A673 (cell line): Measurements from ENCODE around the gene CAPG. TPM values are rescaled to one million over a fixed set of nuclear protein-coding genes. Genes with fewer than 3 reads are reported as not detected.
"Not testable (repeated sequence)": the region's sequence is repeated elsewhere in the genome, so short reads cannot be mapped to it uniquely, and the experiment has no call there.

Experiments
- BruUV-seq: library from RNA; stranded (reverse); fragments of 400-500 nt; replicated peaks from 2 replicates; lab custom pipeline; 2021; lab: Mats Ljungman, UMichigan
- CTCF ChIA-PET: fragments of 300-600 bp; sonication (Branson Sonifier 250); formaldehyde crosslinking; loops from one replicate; lab custom pipeline; 2022; ENCODE audit warnings: antibody characterized with exemption; lab: Charles Lee
- POLR2A ChIA-PET: fragments of 300-600 bp; sonication (Branson Sonifier 250); formaldehyde crosslinking; loops from one replicate; lab custom pipeline; 2022; ENCODE audit warnings: antibody characterized with exemption; ENCODE audit not compliant: low non-redundant PET; lab: Charles Lee
- DNase-seq: peaks from one replicate; pipeline ENCODE4 v3.0.0-alpha.2; 2015; ENCODE audit warnings: low spot score
- H3K27ac ChIP-seq: fragments of 200-600 bp; sonication (generic); 2 replicates; pipeline ENCODE4 v1.5.1; 2016; ENCODE audit warnings: mixed run types, low read depth, mild to moderate bottlenecking, mixed read lengths, antibody characterized with exemption, low read length; ENCODE audit not compliant: poor library complexity, severe bottlenecking
- H3K27me3 ChIP-seq: fragments of 200-600 bp; sonication (generic); replicated peaks from 2 replicates; pipeline ENCODE4 v1.6.1; 2017; ENCODE audit warnings: mixed run types, low read depth, mild to moderate bottlenecking, mixed read lengths, antibody characterized with exemption, low read length; ENCODE audit not compliant: insufficient read depth, poor library complexity
- H3K36me3 ChIP-seq: fragments of 200-600 bp; sonication (generic); 2 replicates; pipeline ENCODE4 v1.6.1; 2016; ENCODE audit warnings: mixed run types, mild to moderate bottlenecking, mixed read lengths, antibody characterized with exemption, low read length; ENCODE audit not compliant: insufficient read depth, poor library complexity, severe bottlenecking
- H3K4me1 ChIP-seq: fragments of 200-600 bp; sonication (generic); 2 replicates; pipeline ENCODE4 v1.6.1; 2017; ENCODE audit warnings: mixed run types, mild to moderate bottlenecking, mixed read lengths, antibody characterized with exemption, low read length; ENCODE audit not compliant: insufficient read depth, poor library complexity, severe bottlenecking
- H3K4me3 ChIP-seq: fragments of 200-600 bp; sonication (generic); 2 replicates; pipeline ENCODE4 v1.5.1; 2016; ENCODE audit warnings: low read depth, mixed run types, mild to moderate bottlenecking, mixed read lengths, low read length; ENCODE audit not compliant: poor library complexity, severe bottlenecking
- H3K9me3 ChIP-seq: fragments of 200-600 bp; sonication (generic); 2 replicates; pipeline ENCODE4 v1.6.1; 2016; ENCODE audit warnings: mixed run types, low read depth, mild to moderate bottlenecking, mixed read lengths, antibody characterized with exemption, low read length; ENCODE audit not compliant: poor library complexity, severe bottlenecking
- EZH2 ChIP-seq: fragments of 200-600 bp; sonication (generic); IDR thresholded peaks from 2 replicates; pipeline ENCODE4 v1.6.1; 2017; ENCODE audit warnings: borderline replicate concordance, low read depth, mild to moderate bottlenecking, mixed read lengths, antibody characterized with exemption, low read length; ENCODE audit not compliant: poor library complexity, severe bottlenecking
- intact Hi-C: fragments of 100-400 bp; cut with micrococcal nuclease; formaldehyde crosslinking; loops from one replicate; pipeline ENCODE4 v1.10.0; 2022; ENCODE audit not compliant: unreplicated experiment
- total RNA-seq: library from RNA; stranded (reverse); gene quantifications from 2 replicates; pipeline ENCODE4 v1.2.3, GENCODE V29; 2021
- TF ChIP-seq, protein P1 (sequence below): fragments of 300-800, 200-600 bp; sonication (generic); conservative IDR thresholded peaks from 2 replicates; pipeline ENCODE4 v1.5.1; 2017; ENCODE audit warnings: low read depth, mild to moderate bottlenecking, antibody characterized with exemption, low read length, moderate library complexity, mixed read lengths

The CAPG gene
- total RNA-seq, 1 experiment from 2014 or later: 156 TPM

DNA sequence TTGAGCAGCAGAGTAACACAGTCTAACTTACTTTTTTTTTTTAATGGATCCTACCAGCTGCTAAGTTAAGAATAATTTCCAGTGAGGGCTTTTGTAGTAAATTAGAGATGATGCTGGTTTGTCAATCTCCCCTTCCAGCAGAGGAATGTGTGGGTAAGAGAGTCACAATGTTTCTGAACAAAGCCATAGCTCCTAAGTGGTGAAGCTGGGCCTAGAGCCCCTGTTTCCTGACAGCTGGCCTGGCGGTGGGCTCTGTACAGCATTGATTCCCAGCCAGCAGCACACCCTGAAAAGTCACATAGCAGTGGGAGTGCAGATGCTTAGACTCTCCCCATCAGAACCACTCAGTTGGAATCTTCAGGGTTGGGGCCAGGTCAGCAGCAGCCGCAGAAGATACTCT is 24.4 kb downstream of the CAPG start:
- CTCF ChIA-PET: no interaction called here
- intact Hi-C loops: no loop called here

DNA sequence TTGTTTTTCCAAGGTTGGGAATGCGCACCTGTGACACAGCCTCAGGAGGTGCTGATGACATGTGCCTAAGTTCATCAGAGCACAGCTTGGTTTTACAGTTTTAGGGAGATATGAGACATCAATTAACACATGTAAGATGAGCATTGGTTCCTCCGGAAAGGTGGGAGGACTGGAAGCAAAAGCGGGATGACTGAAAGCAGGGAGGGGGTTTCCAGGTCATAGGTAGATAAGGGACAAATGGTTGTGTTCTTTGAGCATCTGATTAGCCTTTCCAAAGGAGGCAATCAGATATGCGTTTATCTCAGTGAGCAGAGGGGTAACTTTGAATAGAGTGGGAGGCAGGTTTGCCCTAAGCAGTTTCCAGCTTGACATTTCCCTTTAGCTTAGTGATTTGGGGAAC is 26.3 kb downstream of the CAPG start:
- DNase-seq: no peak
- no peaks in the 10 kb centered on the region for H3K4me1 ChIP-seq
- H3K4me3 ChIP-seq: no peak overlapping the region
- peaks cover 9% of the 10 kb centered on the region for H3K9me3 ChIP-seq
- ChIA-PET POLR2A (no interaction called here), CTCF (interaction anchor here (0.7 kb wide), 1 partner anchor 253 kb away, joined by 4 read pairs; no protein-coding TSS in a partner anchor)
- TF ChIP-seq EZH2: no peak
- TF ChIP-seq, protein P1, sequence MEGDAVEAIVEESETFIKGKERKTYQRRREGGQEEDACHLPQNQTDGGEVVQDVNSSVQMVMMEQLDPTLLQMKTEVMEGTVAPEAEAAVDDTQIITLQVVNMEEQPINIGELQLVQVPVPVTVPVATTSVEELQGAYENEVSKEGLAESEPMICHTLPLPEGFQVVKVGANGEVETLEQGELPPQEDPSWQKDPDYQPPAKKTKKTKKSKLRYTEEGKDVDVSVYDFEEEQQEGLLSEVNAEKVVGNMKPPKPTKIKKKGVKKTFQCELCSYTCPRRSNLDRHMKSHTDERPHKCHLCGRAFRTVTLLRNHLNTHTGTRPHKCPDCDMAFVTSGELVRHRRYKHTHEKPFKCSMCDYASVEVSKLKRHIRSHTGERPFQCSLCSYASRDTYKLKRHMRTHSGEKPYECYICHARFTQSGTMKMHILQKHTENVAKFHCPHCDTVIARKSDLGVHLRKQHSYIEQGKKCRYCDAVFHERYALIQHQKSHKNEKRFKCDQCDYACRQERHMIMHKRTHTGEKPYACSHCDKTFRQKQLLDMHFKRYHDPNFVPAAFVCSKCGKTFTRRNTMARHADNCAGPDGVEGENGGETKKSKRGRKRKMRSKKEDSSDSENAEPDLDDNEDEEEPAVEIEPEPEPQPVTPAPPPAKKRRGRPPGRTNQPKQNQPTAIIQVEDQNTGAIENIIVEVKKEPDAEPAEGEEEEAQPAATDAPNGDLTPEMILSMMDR: no peak
- intact Hi-C loops: no loop called here
- H3K27me3 ChIP-seq: no peaks in the 10 kb centered on the region
- no TSS peak for BruUV-seq
- H3K27ac ChIP-seq: no peak overlapping the region
- H3K36me3 ChIP-seq: peaks cover 10% of the 10 kb centered on the region

More for the DNA sequence above, 24.4 kb downstream of the CAPG start:
- H3K27me3 ChIP-seq: no peaks in the 10 kb centered on the region
- POLR2A ChIA-PET: no interaction called here
- BruUV-seq: no TSS peak
- no peak for DNase-seq
- TF ChIP-seq, protein P1: no peak
- no peak for TF ChIP-seq EZH2
- H3K9me3 ChIP-seq: no peaks in the 10 kb centered on the region
- H3K4me1 ChIP-seq: no peaks in the 10 kb centered on the region
- no peak overlapping the region for H3K27ac ChIP-seq
- peaks cover 3% of the 10 kb centered on the region for H3K36me3 ChIP-seq
- H3K4me3 ChIP-seq: no peak overlapping the region

- intact Hi-C loops, H3K4me1 ChIP-seq, DNase-seq, CTCF ChIA-PET, H3K4me3 ChIP-seq, H3K27me3 ChIP-seq, H3K27ac ChIP-seq, H3K9me3 ChIP-seq, BruUV-seq: not testable (repeated sequence)
- H3K36me3 ChIP-seq: peaks cover 10% of the 10 kb centered on the region
- POLR2A ChIA-PET: interaction anchor here (0.6 kb wide), 1 partner anchor 407 kb away, joined by 5 read pairs; no protein-coding TSS in a partner anchor
Measured at GRCh38 chr2:85383151-85383550, 27.0 kb downstream of the CAPG start.

DNA sequence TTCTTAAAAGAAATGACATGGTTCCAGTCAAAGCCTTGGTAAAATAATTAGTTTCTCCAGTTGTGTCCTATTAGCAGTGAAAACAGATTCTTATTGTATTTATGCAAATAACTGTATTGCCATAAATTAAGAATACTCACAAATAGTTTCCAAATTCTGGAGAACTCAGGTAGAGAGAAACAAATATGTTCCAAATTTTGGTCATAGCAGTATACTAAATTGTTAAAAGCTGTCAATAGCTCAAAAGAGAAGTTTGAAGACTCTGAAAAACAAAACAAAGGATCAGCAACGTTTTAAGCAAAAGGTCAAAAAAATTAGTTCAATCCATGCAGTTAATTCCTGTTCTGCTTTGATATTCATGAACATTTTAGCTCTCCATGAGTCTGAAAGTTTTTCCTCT is 30.1 kb downstream of the CAPG start:
- Histone ChIP-seq H3K4me3 (no peak overlapping the region), H3K36me3 (peaks cover 10% of the 10 kb centered on the region), H3K27ac (no peak overlapping the region), H3K27me3 (no peaks in the 10 kb centered on the region), H3K9me3 (peaks cover 9% of the 10 kb centered on the region), H3K4me1 (no peaks in the 10 kb centered on the region)
- no peak for TF ChIP-seq EZH2
- TF ChIP-seq, protein P1: no peak
- no TSS peak for BruUV-seq
- ChIA-PET CTCF (no interaction called here), POLR2A (no interaction called here)
- intact Hi-C loops: no loop called here
- no peak for DNase-seq
